GM13976 (cell line): ENCODE results near the gene C1orf198.

ENCODE experiments used
- DNase-seq: peaks from one replicate; pipeline ENCODE4 v3.0.0; 2012; ENCODE audit warnings: low spot score
- CTCF ChIP-seq: IDR thresholded peaks from 2 replicates; pipeline ENCODE4 v1.5.1; 2012; ENCODE audit warnings: borderline replicate concordance, mild to moderate bottlenecking; ENCODE audit not compliant: insufficient read depth; ENCODE audit errors: extremely low read depth, missing control alignments, control extremely low read depth
- in situ Hi-C: fragments of 300-500 bp; cut with MboI; formaldehyde crosslinking; loops from one replicate; pipeline ENCODE4 v1.12.0; 2022; ENCODE audit warnings: low sequenced_read_pairs, mixed read lengths, inconsistent platforms; ENCODE audit not compliant: unreplicated experiment

Gene C1orf198

GRCh38 chr1:230857822-230858221 lies 10.5 kb downstream of the C1orf198 start:
- no peak for TF ChIP-seq CTCF

GRCh38 chr1:230857077-230857476 lies 11.2 kb downstream of the C1orf198 start:
- no peak for DNase-seq

More at GRCh38 chr1:230857822-230858221, 10.5 kb downstream of the C1orf198 start:
- in situ Hi-C loops, result no loop called here
- DNase-seq, result no peak

GRCh38 chr1:230855886-230856285 lies 12.4 kb downstream of the C1orf198 start:
- DNase-seq, result no peak
- in situ Hi-C loops, result no loop called here
- TF ChIP-seq CTCF, result no peak

More at GRCh38 chr1:230857077-230857476, 11.2 kb downstream of the C1orf198 start:
- in situ Hi-C loops, result no loop called here
- TF ChIP-seq CTCF, result no peak

GRCh38 chr1:230854423-230854822 lies 13.9 kb downstream of the C1orf198 start:
- no peak for TF ChIP-seq CTCF
- DNase-seq, result no peak
- in situ Hi-C loops, result no loop called here

- no peak for TF ChIP-seq CTCF
- no peak for DNase-seq
- in situ Hi-C loops, result no loop called here
Measured at GRCh38 chr1:230853731-230854130, 14.6 kb downstream of the C1orf198 start.

GRCh38 chr1:230852959-230853358 lies 15.4 kb downstream of the C1orf198 start:
- no peak for DNase-seq
- in situ Hi-C loops, result no loop called here
- no peak for TF ChIP-seq CTCF

GRCh38 chr1:230851291-230851691 lies 17.0 kb downstream of the C1orf198 start:
- in situ Hi-C loops, result no loop called here
- no peak for DNase-seq
- no peak for TF ChIP-seq CTCF
